HCT116 (cell line): ENCODE results near the gene NECAB3. TPM values are rescaled to one million over a fixed set of nuclear protein-coding genes. Genes with fewer than 3 reads are reported as not detected.

ENCODE experiments used
- ATAC-seq: fragments of 200-7000 bp; cut with Tn5 transposase; 2 replicates; pipeline ENCODE4 v1.9.1; 2020; ENCODE audit warnings: mild to moderate bottlenecking, moderate library complexity
- BruUV-seq: library from RNA; stranded (reverse); fragments of 400-500 nt; replicated peaks from 2 replicates; lab custom pipeline; 2021; lab: Mats Ljungman, UMichigan
- CTCF ChIA-PET: fragments of 300-600 bp; sonication (Branson Sonifier 250); formaldehyde crosslinking; loops from one replicate; lab custom pipeline; 2021; ENCODE audit warnings: antibody characterized with exemption; lab: Charles Lee
- POLR2A ChIA-PET: fragments of 300-600, 350-600 bp; sonication (Branson Sonifier 250); formaldehyde crosslinking; loops from one replicate; lab custom pipeline; 2021; ENCODE audit warnings: antibody characterized with exemption; lab: Charles Lee
- RAD21 ChIA-PET, 2 experiments: fragments of 300-600 bp; sonication (Branson Sonifier 250); formaldehyde crosslinking; loops; one replicate each; lab custom pipeline; 2023; ENCODE audit warnings: low total read pairs in 2 of 2; ENCODE audit not compliant: uncharacterized antibody in 2 of 2, unreplicated experiment in 2 of 2, low non-redundant PET in 1 of 2; lab: Charles Lee
- DNase-seq: peaks from one replicate; pipeline ENCODE4 v3.0.0-alpha.2; 2010; ENCODE audit warnings: low read depth, low spot score
- H2AFZ ChIP-seq: fragments of 200-600 bp; shearing (Covaris generic), sonication (generic); 2 replicates; pipeline ENCODE4 v1.6.1; 2017; ENCODE audit warnings: low read depth, mixed run types, mixed read lengths, antibody characterized with exemption, low read length; ENCODE audit not compliant: poor library complexity, severe bottlenecking
- H3K27ac ChIP-seq: 2 replicates; pipeline ENCODE4 v1.5.1; 2012; ENCODE audit warnings: low read depth, low read length
- H3K27me3 ChIP-seq: fragments of 200-600 bp; sonication (generic); 2 replicates; pipeline ENCODE4 v1.6.1; 2016; ENCODE audit warnings: mixed run types, low read length, mixed read lengths; ENCODE audit not compliant: insufficient read depth
- H3K36me3 ChIP-seq, 2 experiments: fragments of 200-500 bp in 1 of 2; fragments of 200-600 bp in 1 of 2; sonication (Bioruptor generic) in 1 of 2; sonication (generic) in 1 of 2; 2 replicates each; pipeline versions ENCODE4 v1.5.1 to v1.6.1; 2014 to 2016; ENCODE audit warnings: low read length in 2 of 2, inconsistent platforms in 1 of 2, mixed read lengths in 1 of 2, mixed run types in 1 of 2; ENCODE audit not compliant: insufficient read depth in 2 of 2, control insufficient read depth in 1 of 2
- H3K4me1 ChIP-seq, 2 experiments: fragments of 200-600 bp in 1 of 2; sonication (generic) in 1 of 2; 2 replicates each; pipeline versions ENCODE4 v1.5.1 to v1.6.1; 2012 to 2017; ENCODE audit warnings: low read length in 2 of 2, inconsistent platforms in 1 of 2, mild to moderate bottlenecking in 1 of 2, mixed read lengths in 1 of 2, mixed run types in 1 of 2, moderate library complexity in 1 of 2; ENCODE audit not compliant: insufficient read depth in 2 of 2, control insufficient read depth in 1 of 2
- H3K4me2 ChIP-seq: fragments of 200-600 bp; sonication (generic); 2 replicates; pipeline ENCODE4 v1.6.1; 2017; ENCODE audit warnings: mixed run types, low read length, mixed read lengths
- H3K4me3 ChIP-seq, 2 experiments: fragments of 200-600 bp in 1 of 2; sonication (generic) in 1 of 2; replicated peaks in 1 of 2; 2 replicates each; pipeline ENCODE4 v1.5.1; 2011 to 2016; ENCODE audit warnings: low read length in 2 of 2, control low read depth in 1 of 2, low read depth in 1 of 2, mild to moderate bottlenecking in 1 of 2, mixed read lengths in 1 of 2, mixed run types in 1 of 2
- H3K79me2 ChIP-seq: fragments of 200-600 bp; sonication (generic); 2 replicates; pipeline ENCODE4 v1.6.1; 2017; ENCODE audit warnings: mild to moderate bottlenecking, mixed run types, low read length, moderate library complexity, mixed read lengths; ENCODE audit not compliant: insufficient read depth
- H3K9ac ChIP-seq: fragments of 200-600 bp; sonication (generic); 2 replicates; pipeline ENCODE4 v1.6.1; 2016; ENCODE audit warnings: low read length, mixed read lengths
- H3K9me2 ChIP-seq: fragments of 200-600 bp; sonication (generic), shearing (Covaris generic); 2 replicates; pipeline ENCODE4 v1.6.1; 2017; ENCODE audit warnings: mixed run types, mild to moderate bottlenecking, moderate library complexity; ENCODE audit not compliant: insufficient read depth
- H3K9me3 ChIP-seq, 2 experiments: fragments of 200-500 bp in 1 of 2; fragments of 200-600 bp in 1 of 2; sonication (Bioruptor generic) in 1 of 2; sonication (generic) in 1 of 2; 2 replicates each; pipeline ENCODE4 v1.6.1; 2014 to 2017; ENCODE audit warnings: low read length in 2 of 2, mixed read lengths in 2 of 2, inconsistent platforms in 1 of 2, low read depth in 1 of 2, mild to moderate bottlenecking in 1 of 2, mixed run types in 1 of 2, moderate library complexity in 1 of 2; ENCODE audit not compliant: control insufficient read depth in 1 of 2, insufficient read depth in 1 of 2
- H4K20me1 ChIP-seq: fragments of 200-600 bp; sonication (generic), shearing (Covaris generic); 2 replicates; pipeline ENCODE4 v1.6.1; 2017; ENCODE audit warnings: mixed run types, mild to moderate bottlenecking, moderate library complexity; ENCODE audit not compliant: insufficient read depth
- CBX3 ChIP-seq: IDR thresholded peaks from 2 replicates; pipeline ENCODE4 v1.6.1; 2012; ENCODE audit warnings: low read depth
- CEBPB ChIP-seq: IDR thresholded peaks from 2 replicates; pipeline ENCODE4 v1.6.1; 2012; ENCODE audit warnings: low read depth
- EGR1 ChIP-seq: IDR thresholded peaks from 2 replicates; pipeline ENCODE4 v1.6.1; 2012; ENCODE audit warnings: low read depth
- ELF1 ChIP-seq: IDR thresholded peaks from 2 replicates; pipeline ENCODE4 v1.6.1; 2012; ENCODE audit warnings: low read depth, borderline replicate concordance
- EZH2 ChIP-seq: fragments of 200-600 bp; sonication (generic); IDR thresholded peaks from 2 replicates; pipeline ENCODE4 v1.6.1; 2017; ENCODE audit warnings: antibody characterized with exemption, mixed run types
- POLR2AphosphoS5 ChIP-seq: IDR thresholded peaks from 2 replicates; pipeline ENCODE4 v1.6.1; 2011; ENCODE audit warnings: mild to moderate bottlenecking, low read depth, low read length, moderate library complexity
- RAD21 ChIP-seq: IDR thresholded peaks from 2 replicates; pipeline ENCODE4 v1.6.1; 2012; ENCODE audit warnings: low read depth, mild to moderate bottlenecking
- SIN3A ChIP-seq: IDR thresholded peaks from 2 replicates; pipeline ENCODE4 v1.6.1; 2012; ENCODE audit warnings: low read depth
- SP1 ChIP-seq: IDR thresholded peaks from 2 replicates; pipeline ENCODE4 v1.6.1; 2012; ENCODE audit warnings: low read depth
- SRF ChIP-seq: IDR thresholded peaks from 2 replicates; pipeline ENCODE4 v1.6.1; 2012; ENCODE audit warnings: low read depth
- YY1 ChIP-seq: IDR thresholded peaks from 2 replicates; pipeline ENCODE4 v1.6.1; 2011; ENCODE audit warnings: low read length, low read depth, moderate library complexity, mild to moderate bottlenecking; ENCODE audit not compliant: insufficient replicate concordance; ENCODE audit errors: extremely low read depth
- ZBTB33 ChIP-seq: IDR thresholded peaks from 2 replicates; pipeline ENCODE4 v1.6.1; 2011; ENCODE audit warnings: mild to moderate bottlenecking, low read length, moderate library complexity; ENCODE audit not compliant: insufficient replicate concordance; ENCODE audit errors: extremely low read depth
- ZFX ChIP-seq: fragments of 450-650 bp; IDR thresholded peaks from 2 replicates; pipeline ENCODE4 v1.6.1; 2017
- ZNF274 ChIP-seq: fragments of 200-500 bp; sonication (Bioruptor generic); IDR thresholded peaks from 2 replicates; pipeline ENCODE4 v1.6.1; 2014; ENCODE audit warnings: mild to moderate bottlenecking, low read depth, low read length, inconsistent platforms
- intact Hi-C: fragments of 100-400 bp; cut with micrococcal nuclease; formaldehyde crosslinking; loops from 2 replicates; pipeline ENCODE4 v1.10.0; 2022
- total RNA-seq: library from RNA; stranded (reverse); gene quantifications from one replicate; pipeline ENCODE4 v1.2.1, GENCODE V29; 2021; ENCODE audit not compliant: unreplicated experiment

The NECAB3 gene
- total RNA-seq, 1 experiment from 2014 or later, result 48.1 TPM

- POLR2A ChIA-PET, result no interaction called here
- H4K20me1 ChIP-seq, result no peaks in the 10 kb centered on the region
- TF ChIP-seq ELF1, result no peak
- TF ChIP-seq SRF, result no peak
- TF ChIP-seq EZH2, result no peak
- TF ChIP-seq SP1, result no peak
- TF ChIP-seq EGR1, result no peak
- TF ChIP-seq RAD21, result no peak
- no peaks in the 10 kb centered on the region for H3K27me3 ChIP-seq
- ATAC-seq (no peak), DNase-seq (no peak)
- no peaks in the 10 kb centered on the region for H3K9me2 ChIP-seq
- H3K9ac ChIP-seq, result no peak overlapping the region
- no peak overlapping the region for H2AFZ ChIP-seq
- H3K79me2 ChIP-seq, result peaks cover 26% of the 10 kb centered on the region; the same call in 1 of the 2 replicates
- H3K9me3 ChIP-seq, result no peaks in the 10 kb centered on the region
- intact Hi-C loops, result loop anchor here (5.0 kb wide), 1 partner anchor 212 kb away; no protein-coding TSS in a partner anchor
- H3K4me3 ChIP-seq, result no peak overlapping the region
- RAD21 ChIA-PET, result interaction anchor here in 1 of 2 experiments (1.1 kb wide), 1 partner anchor 268 kb away, joined by 3 read pairs; the partner anchor contains the start of gene CDK5RAP1
- CTCF ChIA-PET, result no interaction called here
- peaks cover 13 to 20% of the 10 kb centered on the region in 2 experiments for H3K4me1 ChIP-seq
- no peak overlapping the region for H3K4me2 ChIP-seq
- no TSS peak for BruUV-seq
- no peak overlapping the region for H3K27ac ChIP-seq
- H3K36me3 ChIP-seq, result peaks cover 10 to 23% of the 10 kb centered on the region in 2 experiments; a peak in 3 of 4 replicates
These were observed 5.0 kb downstream of the NECAB3 start for GRCh38 chr20:33669224-33669623.

- POLR2A ChIA-PET, result no interaction called here
- intact Hi-C loops, result loop anchor here (5.0 kb wide), 1 partner anchor 211 kb away; no protein-coding TSS in a partner anchor
These were observed 5.6 kb downstream of the NECAB3 start for GRCh38 chr20:33668466-33669155.

More at GRCh38 chr20:33668466-33669155, 5.6 kb downstream of the NECAB3 start:
- ChIA-PET CTCF (interaction anchor here (0.7 to 0.9 kb wide), 3 partner anchors 11 to 211 kb away, joined by 3 to 4 read pairs (median 3); no protein-coding TSS in a partner anchor), RAD21 (interaction anchor here (0.6 to 1.1 kb wide), 2 partner anchors 267 to 440 kb away, joined by 3 to 4 read pairs; partner anchors contain the start of gene CDK5RAP1 (in 1 of the 2))
- H3K36me3 ChIP-seq, result peaks cover 10 to 23% of the 10 kb centered on the region in 2 experiments; a peak in 3 of 4 replicates
- TF ChIP-seq SIN3A (no peak), SP1 (no peak), EGR1 (no peak), ZFX (no peak), ZBTB33 (no peak), ZNF274 (no peak), POLR2AphosphoS5 (no peak), CBX3 (no peak), CEBPB (no peak), YY1 (no peak)
- H3K27ac ChIP-seq, result no peak overlapping the region
- no TSS peak for BruUV-seq
- no peak overlapping the region for H3K4me2 ChIP-seq
- no peaks in the 10 kb centered on the region for H4K20me1 ChIP-seq
- H2AFZ ChIP-seq, result no peak overlapping the region
- H3K9me2 ChIP-seq, result no peaks in the 10 kb centered on the region
- no peak overlapping the region for H3K9ac ChIP-seq
- peaks cover 16 to 26% of the 10 kb centered on the region in 2 experiments for H3K4me1 ChIP-seq
- DNase-seq (no peak), ATAC-seq (no peak)
- no peak overlapping the region for H3K4me3 ChIP-seq
- no peaks in the 10 kb centered on the region for H3K27me3 ChIP-seq
- no peaks in the 10 kb centered on the region for H3K9me3 ChIP-seq
- peaks cover 22% of the 10 kb centered on the region; the same call in 1 of the 2 replicates for H3K79me2 ChIP-seq
